ENCODE measurements around the gene CLDND1.

CLDND1 gene

GRCh38 chr3:98514948-98515347 is 7.8 kb downstream of the CLDND1 start:
- Mint-ChIP-seq H3K36me3 (peaks cover 25 to 48% of the 10 kb centered on the region in 2 donors), H3K4me1 (peaks cover 12 to 18% of the 10 kb centered on the region in 2 donors), H3K9me3 (no peaks in the 10 kb centered on the region), H3K27me3 (no peaks in the 10 kb centered on the region), H3K4me3 (no peak overlapping the region), H3K27ac (no peak overlapping the region)
- DNase-seq (no peak), ATAC-seq (replicated peaks) (no peak)

DNA sequence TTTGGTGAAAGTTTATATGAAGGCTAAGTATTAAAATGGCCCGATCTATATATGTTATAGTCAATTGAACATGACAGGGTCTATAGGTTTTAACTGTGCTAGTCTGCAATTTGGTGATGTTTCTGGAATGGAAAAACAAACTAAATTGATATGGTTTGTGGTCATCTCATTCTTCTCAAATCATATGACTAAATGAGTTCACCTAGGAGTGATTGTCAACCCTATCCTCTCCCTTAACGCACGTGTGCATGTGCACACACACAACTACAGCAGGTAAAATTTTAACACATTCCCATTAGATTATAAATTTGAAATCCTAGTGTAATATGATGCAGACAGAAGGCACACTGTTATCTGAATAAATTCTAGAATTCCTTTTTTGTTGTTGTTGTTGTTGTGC is 9.0 kb downstream of the CLDND1 start:
- no peak for ATAC-seq (replicated peaks)
- no peak for DNase-seq
- Mint-ChIP-seq H3K27me3 (no peaks in the 10 kb centered on the region), H3K4me3 (no peak overlapping the region), H3K27ac (no peak overlapping the region), H3K36me3 (peaks cover 28 to 45% of the 10 kb centered on the region in 2 donors), H3K4me1 (peaks cover 5 to 6% of the 10 kb centered on the region in 2 donors), H3K9me3 (no peaks in the 10 kb centered on the region)

DNA sequence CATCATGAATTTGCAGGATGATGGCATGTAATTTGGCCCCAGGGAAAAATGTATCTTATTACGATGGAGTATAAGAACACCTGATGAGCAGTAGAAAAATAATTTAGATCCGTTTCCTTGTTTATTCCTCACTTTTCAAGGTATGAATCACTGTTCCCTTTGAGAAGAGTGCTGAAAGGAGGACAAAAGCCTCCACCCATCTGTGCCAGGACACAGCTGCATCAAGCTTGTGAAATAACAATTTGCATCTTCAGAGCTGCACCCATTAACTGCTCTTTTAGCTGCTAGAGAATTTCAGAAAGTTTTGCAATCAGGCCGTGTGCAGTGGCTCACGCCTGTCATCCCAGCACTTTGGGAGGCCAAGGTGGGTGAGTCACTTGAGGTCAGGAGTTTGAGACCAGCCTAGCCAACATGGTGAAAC is 9.6 kb downstream of the CLDND1 start:
- no peak for ATAC-seq (replicated peaks)
- Mint-ChIP-seq H3K27me3 (no peaks in the 10 kb centered on the region), H3K9me3 (no peaks in the 10 kb centered on the region), H3K4me3 (no peak overlapping the region), H3K4me1 (peaks cover 2 to 3% of the 10 kb centered on the region in 2 donors), H3K27ac (no peak overlapping the region), H3K36me3 (peaks cover 33 to 46% of the 10 kb centered on the region in 2 donors)
- DNase-seq = no peak

DNA sequence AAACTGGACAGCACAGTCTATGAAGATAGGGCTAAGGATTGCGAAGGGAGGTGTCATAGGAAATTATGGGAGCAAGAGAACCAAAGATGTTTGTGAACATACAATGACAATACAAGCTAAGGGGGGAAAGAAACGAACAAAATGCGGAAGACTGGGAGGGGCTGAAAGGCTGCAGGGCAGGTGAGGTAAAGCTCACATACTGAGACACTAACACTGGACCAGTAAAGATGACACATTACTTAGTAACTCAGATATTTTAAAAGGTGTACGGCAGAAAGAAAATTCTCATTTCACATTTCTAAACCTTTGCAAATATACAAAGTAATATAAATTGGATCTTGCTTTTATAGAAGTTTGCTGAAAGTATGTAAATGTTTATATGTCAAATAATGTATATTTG is 10.1 kb downstream of the CLDND1 start:
- Mint-ChIP-seq H3K36me3 (peaks cover 35 to 48% of the 10 kb centered on the region in 2 donors), H3K27ac (no peak overlapping the region), H3K9me3 (no peaks in the 10 kb centered on the region), H3K4me3 (no peak overlapping the region), H3K4me1 (peaks cover 0 to 2% of the 10 kb centered on the region in 2 donors), H3K27me3 (no peaks in the 10 kb centered on the region)
- DNase-seq (no peak), ATAC-seq (replicated peaks) (no peak)

GRCh38 chr3:98508582-98508981 is 14.1 kb downstream of the CLDND1 start:
- Mint-ChIP-seq H3K4me1 (peaks cover 0 to 2% of the 10 kb centered on the region in 2 donors), H3K4me3 (no peak overlapping the region), H3K9me3 (no peaks in the 10 kb centered on the region), H3K27me3 (no peaks in the 10 kb centered on the region), H3K27ac (no peak overlapping the region), H3K36me3 (peaks cover 39 to 53% of the 10 kb centered on the region in 2 donors)
- DNase-seq = no peak
- ATAC-seq (replicated peaks) = no peak

DNA sequence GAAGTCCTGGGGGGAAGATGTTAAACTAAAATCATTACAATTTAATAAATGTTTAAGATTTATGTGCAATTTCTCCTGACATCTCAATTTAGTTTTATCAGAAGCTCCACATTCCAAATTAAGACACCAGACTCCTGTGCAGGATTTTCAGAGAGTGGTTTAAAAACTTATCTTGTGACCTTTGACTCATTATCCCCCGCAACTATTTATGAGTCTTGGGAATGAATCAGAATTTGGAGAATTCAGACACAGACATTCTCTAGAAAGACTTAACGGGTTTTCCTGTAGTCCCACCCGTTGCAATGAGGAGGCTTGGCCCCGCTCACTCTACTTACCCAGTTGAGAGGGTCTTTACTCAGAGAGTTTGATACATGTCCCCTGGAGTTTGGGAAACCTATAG is 18.2 kb downstream of the CLDND1 start:
- Mint-ChIP-seq H3K4me3 (no peak overlapping the region), H3K36me3 (peaks cover 25 to 43% of the 10 kb centered on the region in 2 donors), H3K9me3 (no peaks in the 10 kb centered on the region), H3K27me3 (no peaks in the 10 kb centered on the region), H3K27ac (no peak overlapping the region), H3K4me1 (no peaks in the 10 kb centered on the region)
- no peak for ATAC-seq (replicated peaks)
- DNase-seq = no peak

- H3K27ac Mint-ChIP-seq = no peak overlapping the region
- no peak overlapping the region for H3K4me3 Mint-ChIP-seq
- ATAC-seq (replicated peaks) = no peak
Measured at GRCh38 chr3:98501863-98502576, 20.7 kb downstream of the CLDND1 start.

DNA sequence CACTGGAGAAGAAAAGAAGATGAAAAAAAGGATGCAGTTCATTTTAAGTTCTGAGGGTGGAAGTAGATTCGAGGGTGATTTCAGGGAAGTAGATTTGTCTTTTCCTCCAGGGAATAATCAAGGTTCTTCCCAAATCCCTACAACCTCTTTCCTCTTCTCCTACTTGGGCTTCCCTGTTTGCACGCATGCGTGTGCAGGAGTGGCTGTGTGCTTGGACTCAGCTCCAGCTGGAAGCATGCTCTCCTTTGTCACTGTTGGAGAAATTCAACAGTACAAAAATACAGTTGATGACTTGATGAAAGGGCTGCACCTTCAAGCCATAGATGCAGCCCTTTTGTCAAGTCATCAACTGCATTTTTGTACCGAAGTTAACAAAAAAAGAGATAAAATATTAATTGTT is 21.4 kb downstream of the CLDND1 start:
- no peaks in the 10 kb centered on the region for H3K27me3 Mint-ChIP-seq
- no peaks in the 10 kb centered on the region for H3K4me1 Mint-ChIP-seq
- ATAC-seq (replicated peaks) = no peak
- H3K9me3 Mint-ChIP-seq = no peaks in the 10 kb centered on the region
- DNase-seq = no peak
- no peak overlapping the region for H3K27ac Mint-ChIP-seq
- H3K4me3 Mint-ChIP-seq = no peak overlapping the region
- peaks cover 8 to 22% of the 10 kb centered on the region in 2 donors for H3K36me3 Mint-ChIP-seq

More at GRCh38 chr3:98501863-98502576, 20.7 kb downstream of the CLDND1 start:
- Mint-ChIP-seq H3K9me3 (no peaks in the 10 kb centered on the region), H3K27me3 (no peaks in the 10 kb centered on the region), H3K36me3 (peaks cover 10 to 29% of the 10 kb centered on the region in 2 donors), H3K4me1 (no peaks in the 10 kb centered on the region)
- DNase-seq = no peak

- H3K36me3 Mint-ChIP-seq = peaks cover 3 to 18% of the 10 kb centered on the region in 2 donors
- no peaks in the 10 kb centered on the region for H3K4me1 Mint-ChIP-seq
- no peak overlapping the region for H3K27ac Mint-ChIP-seq
- no peaks in the 10 kb centered on the region for H3K27me3 Mint-ChIP-seq
- no peaks in the 10 kb centered on the region for H3K9me3 Mint-ChIP-seq
- H3K4me3 Mint-ChIP-seq = no peak overlapping the region
- ATAC-seq (replicated peaks) (no peak), DNase-seq (no peak)
Measured at GRCh38 chr3:98500019-98500418, 22.7 kb downstream of the CLDND1 start.

DNA sequence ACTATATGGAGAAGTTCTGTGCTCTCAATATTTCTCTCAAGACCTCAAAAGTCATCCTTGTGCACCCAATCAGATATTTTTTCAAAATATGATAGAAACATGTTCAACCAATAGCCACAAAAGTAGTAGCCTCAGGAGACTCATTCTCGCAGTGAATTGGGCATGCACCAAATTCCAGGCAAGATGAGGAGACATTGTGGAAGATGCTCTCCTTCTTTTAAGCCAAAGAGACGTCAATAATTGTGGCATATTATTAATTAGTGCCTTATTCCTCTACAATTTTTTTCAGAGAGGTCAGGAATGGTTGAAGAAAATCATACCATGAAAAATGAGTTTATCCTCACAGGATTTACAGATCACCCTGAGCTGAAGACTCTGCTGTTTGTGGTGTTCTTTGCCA is 25.3 kb downstream of the CLDND1 start, which contains the start of gene OR5K2:
Gene OR5K2 (plus strand): TSS at position 301 of the 400 bp plus-strand sequence. CDS start 0 bp downstream, at position 301.
- ATAC-seq (replicated peaks) (no peak), DNase-seq (no peak)
- Mint-ChIP-seq H3K36me3 (peaks cover 2 to 8% of the 10 kb centered on the region in 2 donors), H3K27ac (no peak within 1 kb of the TSS), H3K9me3 (no peaks in the 10 kb centered on the region), H3K4me1 (no peaks in the 10 kb centered on the region), H3K27me3 (peaks cover 0 to 3% of the 10 kb centered on the region in 2 donors), H3K4me3 (no peak within 1 kb of the TSS)

GRCh38 chr3:98483626-98484025 is 39.1 kb downstream of the CLDND1 start:
- Mint-ChIP-seq H3K27me3 (peaks cover 4 to 11% of the 10 kb centered on the region in 2 donors), H3K4me1 (no peaks in the 10 kb centered on the region), H3K4me3 (no peak overlapping the region), H3K9me3 (peaks cover 30% of the 10 kb centered on the region in 2 donors), H3K27ac (no peak overlapping the region), H3K36me3 (peaks cover 0 to 24% of the 10 kb centered on the region in 2 donors)
- ATAC-seq (replicated peaks) = no peak
- no peak for DNase-seq

DNA sequence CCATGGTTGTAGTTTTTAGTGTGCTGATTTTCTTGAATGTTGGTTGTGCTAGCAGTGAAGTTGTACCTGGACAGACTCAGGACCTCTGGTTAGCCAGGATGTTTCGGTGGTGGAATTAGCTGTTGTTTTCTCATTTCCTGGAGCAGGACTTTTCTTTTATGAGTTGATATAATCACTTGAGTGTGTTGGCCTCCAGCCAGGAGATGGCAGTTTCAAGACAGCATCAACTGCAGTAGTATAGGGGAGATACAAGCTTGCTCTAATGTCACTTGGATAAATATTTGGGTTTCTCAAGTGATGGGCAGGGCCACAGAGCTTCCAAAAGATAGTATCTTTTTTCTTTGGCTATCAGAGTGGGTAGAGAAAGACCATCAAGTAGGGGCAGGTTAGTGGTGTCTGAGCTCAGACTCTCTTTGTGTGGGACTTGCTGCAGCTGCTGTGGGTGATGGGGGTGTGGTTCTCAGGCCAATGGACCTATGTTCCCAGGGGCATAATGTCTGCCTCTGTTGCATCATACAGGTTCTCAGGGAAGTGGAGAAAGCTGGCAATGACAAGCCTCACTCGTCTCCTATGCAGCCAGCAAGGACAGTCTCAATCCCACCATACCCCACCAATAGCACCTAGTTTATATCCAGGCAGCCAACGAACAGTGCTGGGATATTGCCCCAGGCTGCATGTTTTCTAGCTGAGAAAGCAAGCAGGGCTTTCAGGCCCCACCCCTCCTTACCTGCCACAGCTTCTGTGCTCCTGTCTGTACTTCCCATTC is 39.8 kb downstream of the CLDND1 start:
- Mint-ChIP-seq H3K9me3 (peaks cover 24 to 26% of the 10 kb centered on the region in 2 donors), H3K4me3 (no peak overlapping the region), H3K27ac (no peak overlapping the region), H3K4me1 (no peaks in the 10 kb centered on the region), H3K36me3 (peaks cover 0 to 18% of the 10 kb centered on the region in 2 donors), H3K27me3 (peaks cover 4 to 5% of the 10 kb centered on the region in 2 donors)
- no peak for DNase-seq
- ATAC-seq (replicated peaks) = no peak

Measured in stimulated activated naive B cell treated with anti-CD40 and anti-IgM and Interleukin-4, amounts not matched to agents 10 μg/mL and 1 μg/mL and 100 μg/mL, for 72 hours (primary cell).